Adrenal gland (tissue), 12 donors: ENCODE results near the gene RPTOR. TPM values are rescaled to one million over a fixed set of nuclear protein-coding genes. Genes with fewer than 3 reads are reported as not detected.

Experiments
- DNase-seq, 7 donors: peaks; one replicate each; pipeline ENCODE4 v3.0.0-alpha.2; 2019 to 2020
- H3K27ac ChIP-seq, 5 donors: fragments of 200-600 bp; sonication (generic) in 4 of 5; 1 replicate in 3 of 5; 2 replicates in 2 of 5; pipeline versions ENCODE4 v1.5.1 to v1.8.0; 2016 to 2020; ENCODE audit warnings: mild to moderate bottlenecking in 1 of 5
- H3K27me3 ChIP-seq: fragments of 200-600 bp; 2 replicates; pipeline ENCODE4 v1.8.0; 2021
- H3K36me3 ChIP-seq, 2 donors: fragments of 200-600 bp; replicated peaks in 1 of 2; 1 replicate in 1 of 2; 2 replicates in 1 of 2; pipeline versions ENCODE4 v1.5.1 to v1.8.0; 2018 to 2022
- H3K4me1 ChIP-seq, 2 donors: fragments of 200-600 bp; replicated peaks in 1 of 2; 1 replicate in 1 of 2; 2 replicates in 1 of 2; pipeline versions ENCODE4 v1.5.1 to v1.8.0; 2018 to 2021
- H3K4me3 ChIP-seq, 4 donors: fragments of 200-600 bp; sonication (generic) in 3 of 4; one replicate each; pipeline ENCODE4 v1.5.1; 2016 to 2018
- H3K9me3 ChIP-seq, 3 donors: fragments of 200-600 bp; sonication (generic) in 1 of 3; replicated peaks in 1 of 3; 1 replicate in 2 of 3; 2 replicates in 1 of 3; pipeline versions ENCODE4 v1.5.1 to v1.8.0; 2016 to 2021
- CTCF ChIP-seq, 6 experiments: fragments of 450-650 bp in 4 of 6; fragments of 200-600 bp in 2 of 6; sonication (generic) in 1 of 6; IDR thresholded peaks; 1 replicate in 5 of 6; 2 replicates in 1 of 6; pipeline versions ENCODE4 v1.5.1 to v1.8.0; 2016 to 2021; ENCODE audit warnings: antibody characterized with exemption in 6 of 6, mild to moderate bottlenecking in 2 of 6, moderate library complexity in 1 of 6
- POLR2A ChIP-seq, 2 donors: fragments of 450-650 bp; IDR thresholded peaks; one replicate each; pipeline ENCODE4 v1.6.1; 2017; ENCODE audit warnings: antibody characterized with exemption in 2 of 2, mild to moderate bottlenecking in 2 of 2, moderate library complexity in 1 of 2
- WGBS, 4 donors: extraction: QIAGEN DNeasy Blood & Tissue Kit in 2 of 4; methylation state at CpG; one replicate each; pipeline versions ENCODE4 v1.1.5 to v1.1.7; 2013 to 2017; 5-methylcytosine and 5-hydroxymethylcytosine counted together
- intact Hi-C, 2 donors: fragments of 100-400 bp; cut with DNase I; formaldehyde crosslinking; loops; one replicate each; pipeline versions ENCODE4 v1.14.1 to v1.15.0; 2022 to 2023
- polyA plus RNA-seq, 3 donors: library from polyadenylated mRNA; stranded (reverse); fragments of 200-250 nt in 2 of 3; fragments of 350-450 nt in 1 of 3; fragmentation: Illumina TruSeq in 1 of 3; extraction: RNeasy Lipid Tissue Mini Kit (QIAGEN cat#74804) in 1 of 3; gene quantifications; one replicate each; pipeline ENCODE4 v1.2.3, GENCODE V29; 2013 to 2014
- total RNA-seq, 9 donors: library from RNA; depleted of rRNA in 4 of 9; stranded (reverse); fragments of >200 nt in 4 of 9; fragments of 120-200 nt in 1 of 9; fragmentation: NEBNext Ultra II Directional in 1 of 9; extraction: Animal tissue kit (Norgen Biotek cat#: 25700) in 1 of 9; gene quantifications; one replicate each; pipeline versions ENCODE4 v1.1.0 to v1.2.4, GENCODE V29; 2013 to 2023
- donor health status: healthy with polysubstance abuse.
- donor health status: Bipolar disorder and iron deficiency.
- donor health status: DM: yes; HTN: yes; CAD: no.
- donor health status: DM: no; HTN: no; CAD: no.
- donor health status: DM: no; HTN: no; CAD: no.
- donor health status: DM: yes; HTN: yes; CAD: no.

The RPTOR gene
- total and polyA plus RNA-seq, 12 donors = 9.7 to 53.3 (median 29.7) TPM

GRCh38 chr17:80694992-80695912 is 150.6 kb downstream of the RPTOR start:
- no peak for TF ChIP-seq POLR2A (IDR thresholded peaks at IDR 0.05)
- TF ChIP-seq CTCF (IDR thresholded peaks at IDR 0.05) = no peak
- Histone ChIP-seq H3K36me3 (no peaks in the 10 kb centered on the region), H3K27ac (peak overlapping the region in 4 of 5 donors; percentile 39 to 88 (median 62)), H3K4me3 (no peak overlapping the region), H3K9me3 (no peaks in the 10 kb centered on the region), H3K4me1 (peaks cover 13 to 38% of the 10 kb centered on the region in 2 donors), H3K27me3 (no peaks in the 10 kb centered on the region)
- WGBS, 4 donors = 58 to 63% (median 60%) methylated on average over 20 to 28 of the region's 28 CpGs
- peak in 5 of 7 donors; percentile 47 to 70 (median 59) for DNase-seq
- intact Hi-C loops = no loop called here

- WGBS, 4 donors = 15 to 38% (median 27%) methylated on average over 4 of the region's 4 CpGs
- TF ChIP-seq CTCF (IDR thresholded peaks at IDR 0.05) (no peak), POLR2A (IDR thresholded peaks at IDR 0.05) (no peak)
- peak in 5 of 7 donors; percentile 45 to 66 (median 47) for DNase-seq
- H3K27ac ChIP-seq = peak overlapping the region in 4 of 5 donors; percentile 39 to 88 (median 62)
- no peaks in the 10 kb centered on the region for H3K9me3 ChIP-seq
- intact Hi-C loops = no loop called here
- no peaks in the 10 kb centered on the region for H3K36me3 ChIP-seq
- peaks cover 13 to 38% of the 10 kb centered on the region in 2 donors for H3K4me1 ChIP-seq
- no peak overlapping the region for H3K4me3 ChIP-seq
- no peaks in the 10 kb centered on the region for H3K27me3 ChIP-seq
Measured at GRCh38 chr17:80695979-80696378, 151.3 kb downstream of the RPTOR start.

GRCh38 chr17:80696456-80696855 is 151.8 kb downstream of the RPTOR start:
- peak overlapping the region in 3 of 5 donors; percentile 17 to 88 (median 85) for H3K27ac ChIP-seq
- intact Hi-C loops = no loop called here
- peak in 6 of 7 donors; percentile 70 to 78 (median 73) for DNase-seq

More at GRCh38 chr17:80696456-80696855, 151.8 kb downstream of the RPTOR start:
- TF ChIP-seq CTCF (IDR thresholded peaks at IDR 0.05) = no peak
- no peak for TF ChIP-seq POLR2A (IDR thresholded peaks at IDR 0.05)
- Histone ChIP-seq H3K4me3 (no peak overlapping the region), H3K4me1 (peaks cover 13 to 38% of the 10 kb centered on the region in 2 donors), H3K9me3 (no peaks in the 10 kb centered on the region), H3K27me3 (no peaks in the 10 kb centered on the region), H3K36me3 (no peaks in the 10 kb centered on the region)
- 37 to 50% (median 44%) methylated on average over 12 to 14 of the region's 14 CpGs for WGBS, 4 donors
